Right lung (tissue), 5 donors: ENCODE measurements around the gene UVSSA. TPM values are rescaled to one million over a fixed set of nuclear protein-coding genes. Genes with fewer than 3 reads are reported as not detected.
"Not testable (repeated sequence)": the region's sequence is repeated elsewhere in the genome, so short reads cannot be mapped to it uniquely, and the experiment has no call there.

Experiments used
- DNase-seq, 2 donors: peaks; one replicate each; pipeline ENCODE4 v3.0.0-alpha.2; 2013
- polyA plus RNA-seq, 5 donors: library from polyadenylated mRNA; unstranded; fragments of 120-200 nt; gene quantifications; one replicate each; pipeline versions ENCODE4 v1.2.1 to v1.2.3, GENCODE V29; 2013; ENCODE audit warnings: inconsistent platforms in 1 of 5, low replicate concordance in 1 of 5; ENCODE audit not compliant: insufficient read length in 5 of 5, insufficient read depth in 1 of 5

Gene UVSSA
- polyA plus RNA-seq, 5 donors, result 9.6 to 21.2 (median 15.5) TPM

DNA sequence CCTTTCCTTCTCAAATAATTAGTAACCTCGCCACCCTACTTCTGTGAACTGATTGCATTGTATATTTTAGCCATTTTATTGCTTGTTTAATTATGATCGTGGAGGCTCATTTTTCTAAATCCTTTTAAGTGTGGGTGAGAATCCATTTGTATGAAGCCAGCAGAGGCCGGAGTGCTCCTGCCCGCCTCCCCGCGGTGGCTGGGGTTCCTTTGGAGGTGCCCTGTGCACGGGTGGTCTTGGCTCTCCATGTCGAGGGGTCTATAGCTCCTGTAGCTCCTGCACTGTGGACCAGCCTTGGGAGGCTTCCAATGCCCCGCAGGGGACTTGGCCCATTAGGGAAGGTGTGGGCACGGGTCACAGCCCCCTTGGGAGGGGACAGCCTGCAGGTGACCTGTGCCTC lies 15.0 kb downstream of the UVSSA start:
- DNase-seq, result no peak

- no peak for DNase-seq
Observed at GRCh38 chr4:1362521-1362920, 15.5 kb downstream of the UVSSA start.

- DNase-seq, result no peak
Observed at GRCh38 chr4:1363513-1363912, 16.5 kb downstream of the UVSSA start.

GRCh38 chr4:1364217-1364616 lies 17.2 kb downstream of the UVSSA start:
- DNase-seq, result no peak

- no peak for DNase-seq
Observed at GRCh38 chr4:1364748-1365147, 17.7 kb downstream of the UVSSA start.

GRCh38 chr4:1365271-1366178 lies 18.5 kb downstream of the UVSSA start:
- no peak for DNase-seq

DNA sequence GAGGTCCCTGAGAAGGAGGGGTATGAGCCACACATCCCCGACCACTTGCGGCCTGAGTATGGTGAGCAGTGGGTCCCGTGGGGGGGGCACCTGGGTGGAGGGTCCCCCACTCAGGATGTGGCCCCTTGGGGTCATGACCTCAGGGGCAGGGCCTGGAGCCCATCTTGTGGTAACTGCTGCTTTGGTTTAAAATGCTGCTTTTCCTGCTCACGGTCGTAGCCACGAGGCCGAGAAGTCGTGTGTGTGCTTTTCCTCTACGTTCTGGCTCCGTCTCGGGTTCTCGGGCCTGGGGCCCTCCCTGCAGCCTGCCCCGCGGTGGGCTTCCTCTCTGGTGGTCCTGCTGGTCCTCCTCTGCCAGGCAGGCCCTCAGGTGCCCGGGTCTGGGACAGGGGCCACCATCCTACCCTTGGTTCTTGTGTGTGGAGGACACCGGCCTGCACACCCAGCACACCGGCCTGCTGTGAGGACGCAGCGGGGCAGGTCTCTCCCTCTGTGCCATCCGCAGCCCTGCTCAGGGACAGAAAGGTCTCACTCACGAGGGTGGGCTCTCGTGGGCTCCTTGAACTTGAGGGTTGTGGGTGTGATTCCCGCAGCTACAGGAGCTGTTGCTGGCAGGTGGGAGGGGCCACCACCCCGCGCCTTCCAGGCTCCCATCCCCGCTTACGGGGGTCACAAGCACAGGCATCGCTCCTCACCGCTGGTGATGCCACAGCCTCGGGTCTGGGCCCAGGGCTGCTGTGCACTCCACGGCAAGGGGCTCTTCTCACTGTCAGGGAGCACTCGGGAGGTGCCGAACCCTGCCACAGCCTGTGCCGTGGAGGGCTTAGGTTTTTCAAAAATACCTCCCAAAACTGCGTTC lies 19.6 kb downstream of the UVSSA start:
- no peak for DNase-seq

DNA sequence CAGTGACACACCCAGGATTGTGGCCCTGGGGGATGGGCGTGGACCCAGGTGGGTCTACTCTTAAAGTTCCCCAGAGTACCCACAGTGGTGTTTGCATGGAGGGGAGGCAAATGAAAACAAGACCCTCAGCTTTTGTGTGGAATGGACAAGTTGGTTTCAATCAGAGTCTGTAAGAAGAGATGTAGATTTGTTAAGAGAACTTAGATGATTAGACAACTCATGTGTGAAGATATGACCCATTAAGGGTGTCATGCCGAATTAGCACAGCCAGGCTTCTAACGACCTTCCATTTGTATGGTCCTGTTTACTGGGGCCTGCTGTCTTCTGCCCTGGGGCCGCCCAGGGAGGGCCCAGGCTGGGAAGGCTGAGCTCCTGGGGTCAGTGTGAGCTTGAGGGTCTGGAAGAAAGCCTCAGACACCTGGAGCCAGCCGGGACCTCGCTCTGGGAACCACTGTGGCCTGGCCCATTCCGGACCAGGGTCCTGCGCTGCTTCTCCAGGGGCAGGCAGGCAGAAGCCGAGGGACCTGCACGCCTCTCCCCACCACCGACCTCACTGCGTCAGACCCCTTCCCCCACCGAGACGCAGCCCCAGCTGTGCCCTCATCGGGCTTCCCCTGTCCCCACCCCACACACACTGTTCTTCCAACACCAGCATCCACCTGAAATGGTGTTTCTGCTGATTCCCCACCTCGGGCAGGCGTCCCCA lies 20.4 kb downstream of the UVSSA start:
- no peak for DNase-seq

GRCh38 chr4:1367936-1368289 lies 20.9 kb downstream of the UVSSA start:
- no peak for DNase-seq

DNA sequence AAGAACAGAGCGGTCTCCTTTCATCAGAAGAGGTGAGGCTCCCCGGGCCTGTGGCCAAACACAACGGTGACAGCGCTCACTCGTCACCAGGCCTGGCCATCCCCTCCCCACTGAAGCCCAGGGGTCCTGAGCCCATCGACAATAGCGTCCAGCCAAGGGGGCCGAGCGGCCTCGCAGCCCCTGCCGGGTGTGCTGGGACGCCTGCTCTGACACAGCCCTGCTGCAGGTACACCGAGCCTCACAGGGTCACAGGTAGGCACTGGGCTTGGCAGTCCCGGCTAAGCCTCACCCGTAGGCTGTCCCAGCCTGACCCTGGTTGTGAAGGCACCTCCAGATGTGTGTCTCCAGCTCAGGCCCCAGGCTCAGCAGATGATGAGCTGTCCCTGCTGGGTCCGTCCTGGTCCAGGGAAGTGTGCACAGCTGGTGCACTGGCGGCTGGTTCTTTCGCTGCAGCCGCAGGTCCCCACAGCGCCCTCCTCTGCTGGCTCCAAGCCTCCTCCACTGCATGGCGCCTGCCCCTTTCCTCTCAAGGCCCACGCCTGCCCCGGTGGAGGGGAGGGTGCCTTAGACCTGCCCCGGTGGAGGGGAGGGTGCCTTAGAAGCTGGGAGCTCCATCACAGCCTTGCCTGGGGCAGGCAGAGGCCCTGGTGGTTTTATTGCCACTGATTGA lies 21.5 kb downstream of the UVSSA start:
- no peak for DNase-seq

DNA sequence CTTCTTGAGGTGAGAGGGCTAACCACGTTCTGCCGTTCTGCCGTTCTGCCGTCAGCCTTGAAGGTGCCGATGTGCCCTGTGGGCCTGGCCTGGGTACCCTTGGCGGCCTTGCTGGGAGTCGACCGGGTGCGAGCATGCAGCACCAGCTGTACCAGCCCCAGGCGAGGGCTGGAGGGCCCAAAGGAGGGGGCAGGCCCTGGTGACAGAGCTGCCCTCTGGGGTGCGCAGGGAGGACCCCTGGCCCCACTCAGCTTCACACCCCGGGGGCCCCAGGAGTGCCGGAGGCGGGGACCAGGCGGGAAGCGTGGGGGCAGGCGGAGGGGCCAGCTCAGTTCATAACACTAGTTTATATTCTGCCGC lies 22.1 kb downstream of the UVSSA start:
- no peak for DNase-seq

DNA sequence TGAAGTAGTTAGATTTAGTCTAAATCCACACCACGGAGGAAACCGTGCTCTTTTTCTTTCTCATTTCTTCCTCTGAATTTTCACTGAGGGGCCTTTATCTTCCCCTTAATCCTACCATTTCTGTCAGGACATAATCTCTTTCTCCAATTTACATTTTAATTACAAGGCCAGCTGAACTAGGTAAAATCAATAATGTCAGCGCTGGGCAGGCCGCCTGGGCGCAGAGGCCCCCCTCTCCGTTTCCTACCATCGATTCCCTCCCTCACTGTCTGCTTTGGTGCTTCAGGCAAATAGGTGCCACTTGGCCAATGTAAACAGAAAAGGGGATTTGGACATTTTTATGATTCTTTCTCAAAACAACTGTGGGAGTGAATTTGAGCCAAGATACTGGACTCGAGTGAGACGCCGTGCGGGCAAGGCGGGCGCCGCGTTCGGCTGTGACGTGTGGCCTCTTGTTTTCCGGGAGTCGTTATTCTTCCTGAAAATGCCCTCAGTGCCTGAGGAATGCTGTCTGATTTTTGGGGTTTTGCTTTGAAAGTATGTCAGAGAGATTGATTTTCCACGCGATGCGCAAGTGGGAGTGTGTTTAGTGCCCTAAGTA lies 22.6 kb downstream of the UVSSA start:
- DNase-seq, result no peak

DNA sequence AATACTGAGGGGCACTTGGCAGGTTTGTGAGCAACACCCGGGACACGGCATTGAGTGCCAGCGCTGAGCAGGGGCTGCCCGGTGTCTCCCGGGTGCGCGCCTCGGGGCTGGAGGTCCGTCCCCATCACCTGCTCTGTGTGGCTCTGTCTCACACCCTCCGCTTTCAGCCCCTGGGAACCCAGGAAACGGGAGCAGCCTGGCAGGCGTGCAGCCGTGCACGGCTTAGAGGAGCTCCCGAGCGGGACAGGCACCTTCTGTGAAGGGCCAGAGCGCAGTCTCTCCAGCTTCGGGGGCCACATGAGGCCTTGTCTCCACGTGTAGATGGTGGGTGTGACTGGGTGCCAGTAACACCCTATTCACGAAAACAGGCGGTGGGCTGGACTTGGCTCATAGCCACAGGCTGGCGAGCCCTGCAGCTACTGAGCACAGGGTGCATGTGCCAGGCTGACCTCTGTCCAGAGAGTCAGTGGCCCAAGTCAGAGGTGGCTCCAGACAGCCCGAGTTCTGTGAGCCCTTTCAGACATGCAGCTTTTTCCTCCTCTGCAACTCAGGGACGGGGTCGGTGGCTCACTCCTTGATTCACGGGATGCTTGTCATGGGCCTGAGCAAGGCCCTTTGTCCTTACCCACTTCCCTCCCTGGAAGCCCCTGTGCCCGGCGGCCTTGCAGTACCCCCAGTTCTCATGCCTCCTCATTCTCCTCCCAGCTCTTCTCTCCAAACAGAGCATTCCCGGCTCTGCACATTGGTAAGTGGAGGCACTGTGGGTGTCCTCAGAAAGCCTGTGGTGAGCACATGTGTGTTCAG lies 23.5 kb downstream of the UVSSA start:
- no peak for DNase-seq

DNA sequence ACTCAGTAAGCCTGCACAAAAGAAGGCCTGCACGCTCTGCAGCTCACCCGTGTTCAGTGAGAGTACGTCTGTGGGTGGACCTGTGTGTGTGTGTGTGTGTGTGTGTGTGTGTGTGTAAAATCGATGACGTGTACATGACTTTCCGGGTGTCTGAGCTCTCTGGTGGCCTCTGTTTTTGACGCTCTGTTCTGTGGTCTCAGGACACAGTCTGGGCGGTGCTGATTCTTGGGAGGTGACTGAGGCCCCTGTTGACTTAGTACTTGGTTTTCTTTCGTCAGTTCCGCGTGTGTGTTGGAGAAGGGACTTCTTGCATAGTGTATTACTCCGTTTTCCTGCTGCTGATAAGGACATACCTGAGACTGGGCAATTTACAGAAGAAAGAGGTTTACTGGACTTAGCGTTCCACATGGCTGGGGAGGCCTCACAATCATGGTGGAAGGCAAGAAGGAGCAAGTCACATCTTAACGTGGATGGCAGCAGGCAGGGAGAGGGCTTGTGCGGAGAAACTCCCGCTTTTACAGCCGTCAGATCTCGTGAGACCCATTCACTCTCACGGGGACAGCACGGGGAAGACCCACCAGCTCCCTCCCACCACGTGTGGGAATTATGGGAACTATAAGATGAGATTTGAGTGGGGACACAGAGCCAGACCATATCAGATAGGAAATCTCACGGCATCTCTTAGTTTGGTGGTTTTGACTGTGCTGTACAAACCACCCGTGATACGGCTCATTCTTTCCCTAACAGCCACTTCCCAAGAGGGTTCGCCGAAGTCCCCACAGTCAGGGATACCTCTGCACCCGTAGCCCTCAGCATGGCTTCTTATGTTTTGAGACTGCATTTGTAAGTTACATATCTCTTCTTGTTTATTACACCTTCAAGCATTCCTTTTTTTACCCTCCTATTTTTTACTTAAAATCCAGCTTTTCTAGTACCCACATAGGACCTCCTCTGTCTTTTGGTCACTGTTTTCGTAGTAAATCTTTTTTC lies 24.5 kb downstream of the UVSSA start:
- no peak for DNase-seq

- DNase-seq, result not testable (repeated sequence)
Observed at GRCh38 chr4:1372576-1372975, 25.6 kb downstream of the UVSSA start.

DNA sequence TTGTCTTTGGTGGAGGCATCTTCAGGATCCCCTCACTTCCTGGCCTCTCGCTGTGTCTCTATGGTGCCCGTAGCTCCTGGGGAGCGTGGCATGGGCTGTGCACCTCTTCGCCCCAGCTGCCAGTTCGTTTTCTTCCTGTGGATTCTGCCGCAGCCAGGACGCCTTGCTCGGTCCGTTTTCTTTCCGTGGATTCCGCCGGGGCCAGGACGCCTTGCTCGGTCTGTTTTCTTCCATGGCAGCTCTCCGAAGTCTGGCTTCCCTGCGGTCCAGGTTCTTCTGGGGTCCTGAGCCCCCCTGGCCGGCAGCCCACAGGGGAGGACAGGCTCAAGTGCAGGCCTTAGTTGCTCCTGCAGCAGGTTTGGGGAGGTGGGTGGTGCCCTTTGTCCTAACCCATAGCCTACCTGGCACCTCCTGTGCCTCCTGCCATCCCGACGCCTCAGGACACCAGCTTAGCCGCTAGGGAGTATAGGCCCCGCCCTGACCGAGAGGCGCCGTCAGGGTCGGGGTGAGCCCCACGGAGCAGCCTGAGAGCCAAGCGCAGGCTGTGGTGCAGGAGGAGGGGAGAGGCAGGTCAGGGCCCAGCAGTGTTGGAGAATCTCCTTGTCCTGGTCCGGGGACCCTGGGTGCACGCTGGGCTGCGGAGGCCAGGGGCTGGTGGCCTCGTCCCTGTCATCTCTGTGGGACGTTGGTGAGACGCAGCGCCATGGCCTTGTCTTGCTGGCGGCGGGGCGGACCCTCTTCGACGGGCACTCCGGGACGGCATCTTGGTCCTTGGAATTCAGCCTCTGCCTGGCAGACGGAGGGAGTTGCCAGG lies 27.1 kb downstream of the UVSSA start:
- no peak for DNase-seq

GRCh38 chr4:1374706-1375045 lies 27.7 kb downstream of the UVSSA start:
- no peak for DNase-seq

DNA sequence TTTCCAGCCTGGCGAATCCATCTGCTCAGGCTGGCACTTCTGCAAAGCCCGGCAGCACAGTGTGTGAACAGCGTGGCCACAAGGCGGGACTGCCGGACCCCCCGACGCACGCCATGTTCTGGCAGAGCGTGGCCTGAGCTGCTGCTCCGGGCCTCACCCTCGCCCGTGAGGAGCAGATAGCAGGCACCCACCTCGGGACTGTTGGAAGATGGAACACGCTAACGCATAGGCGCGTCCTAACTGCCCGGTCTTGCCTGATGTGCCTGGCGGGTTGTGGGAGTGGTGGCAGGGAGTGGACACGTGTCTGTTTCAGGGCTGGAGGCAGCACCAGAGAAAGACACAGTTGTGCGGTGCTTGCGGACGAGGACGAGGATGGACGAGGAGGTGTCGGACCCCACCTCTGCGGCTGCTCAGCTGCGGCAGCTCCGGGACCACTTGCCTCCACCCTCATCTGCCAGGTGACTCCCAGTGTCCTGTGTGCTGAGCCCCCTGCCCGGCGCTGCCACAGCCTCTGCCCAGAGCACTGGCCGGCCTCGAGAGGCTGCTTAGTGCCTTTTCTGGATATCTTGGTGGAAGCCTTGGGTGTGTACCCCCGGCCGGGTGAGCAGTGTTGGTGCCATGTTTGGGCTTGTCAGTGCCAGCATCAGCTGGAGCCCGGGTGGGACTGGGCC lies 28.2 kb downstream of the UVSSA start:
- DNase-seq, result no peak
